GM18867 (cell line): ENCODE measurements around the gene TM2D1.
"Not testable (repeated sequence)": the region's sequence is repeated elsewhere in the genome, so short reads cannot be mapped to it uniquely, and the experiment has no call there.

ENCODE experiments used
- ATAC-seq: cut with Tn5 transposase; IDR thresholded peaks from one replicate; pipeline ENCODE4 v1.9.1; 2021; ENCODE audit warnings: mild to moderate bottlenecking, moderate library complexity; ENCODE audit not compliant: unreplicated experiment

The TM2D1 gene

DNA sequence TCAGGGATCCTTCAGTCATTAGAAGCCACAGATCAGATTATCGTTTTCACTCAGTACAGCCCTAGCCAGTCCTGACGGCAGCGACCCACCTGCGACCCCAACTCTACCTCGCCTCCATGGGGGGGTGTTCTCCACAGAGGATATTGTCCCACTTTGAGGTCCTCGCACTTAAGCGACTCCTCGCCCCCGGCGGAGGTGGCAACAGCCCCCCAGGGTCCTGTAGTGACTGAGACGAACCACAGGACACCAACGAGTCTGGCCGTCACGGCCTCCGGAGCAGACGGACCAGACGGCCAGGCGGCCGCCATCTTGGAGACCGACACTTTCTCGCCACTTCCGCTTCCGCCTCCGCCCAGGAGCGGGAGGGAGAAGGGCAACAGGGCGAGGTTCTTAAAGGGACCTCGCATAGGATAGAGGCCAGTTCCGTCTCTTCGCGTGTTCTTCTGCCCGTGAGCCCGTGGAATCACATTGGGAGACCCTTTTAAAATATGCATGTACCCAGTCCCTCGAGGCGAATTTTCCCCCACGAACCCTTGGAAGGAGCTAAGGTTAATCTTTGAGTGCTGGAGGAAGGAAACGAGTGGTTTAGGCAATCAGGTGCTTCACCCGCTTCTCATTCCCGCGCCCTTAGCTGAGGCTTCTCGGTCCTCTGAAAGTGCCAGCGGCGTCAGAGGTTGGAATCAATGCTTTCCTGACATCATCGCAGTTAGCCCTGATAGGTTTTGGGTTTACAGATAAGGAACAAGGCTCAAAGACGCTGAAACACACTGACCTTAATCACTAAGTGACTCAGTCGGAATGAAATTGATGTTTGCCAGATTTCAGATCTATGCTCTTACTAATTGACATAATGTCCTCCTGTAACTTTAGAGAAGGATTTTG, at the start of gene TM2D1:
Gene TM2D1, minus strand, starts transcription at position 329 of the 882 bp plus-strand sequence. Its CDS starts 21 bp downstream, at position 308.
- ATAC-seq: peak; percentile 99

GRCh38 chr1:61770131-61770530, 45.2 kb upstream of the TM2D1 start:
- ATAC-seq: no peak

GRCh38 chr1:61757950-61758349, 33.0 kb upstream of the TM2D1 start:
- no peak for ATAC-seq

DNA sequence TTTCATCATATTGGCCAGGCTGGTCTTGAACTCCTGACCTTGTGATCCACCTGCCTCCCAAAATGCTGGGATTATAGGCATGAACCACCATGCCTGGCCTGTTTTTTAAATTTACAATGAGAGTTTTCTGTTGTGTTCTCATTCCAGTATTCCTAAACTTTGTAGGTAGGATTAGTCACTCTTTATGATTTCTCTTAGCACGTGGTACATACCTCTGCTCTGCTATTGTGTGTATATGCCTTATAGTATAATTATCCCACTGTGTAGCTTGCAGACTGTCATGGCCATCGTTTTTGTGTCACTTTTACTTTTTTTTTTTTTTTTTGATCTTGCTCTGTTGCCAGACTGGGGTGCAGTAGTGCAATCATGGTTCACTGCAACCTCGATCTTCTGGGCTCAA, 31.8 kb upstream of the TM2D1 start:
- ATAC-seq: no peak

DNA sequence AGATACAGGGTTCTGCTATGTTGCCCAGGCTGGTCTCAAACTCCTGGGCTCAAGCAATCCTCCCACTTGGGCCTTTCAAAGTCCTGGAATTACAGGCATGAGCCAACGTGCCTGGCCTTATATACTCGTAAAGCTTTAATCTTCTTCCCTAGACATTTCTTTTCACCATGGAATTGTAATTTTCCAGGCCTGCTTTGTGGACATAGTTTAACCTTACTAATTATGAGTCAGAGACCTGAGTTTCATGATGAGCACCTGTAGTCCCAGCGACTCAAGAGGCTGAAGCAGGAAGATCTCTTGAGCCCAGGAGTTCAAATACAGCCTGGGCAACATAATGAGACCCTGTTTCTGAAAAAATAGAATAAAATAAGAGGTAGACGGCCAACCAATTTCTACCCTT, 29.6 kb upstream of the TM2D1 start:
- no peak for ATAC-seq

GRCh38 chr1:61753998-61754508, 29.1 kb upstream of the TM2D1 start:
- no peak for ATAC-seq

- ATAC-seq: no peak
Measured at GRCh38 chr1:61752921-61753389, 28.0 kb upstream of the TM2D1 start.

DNA sequence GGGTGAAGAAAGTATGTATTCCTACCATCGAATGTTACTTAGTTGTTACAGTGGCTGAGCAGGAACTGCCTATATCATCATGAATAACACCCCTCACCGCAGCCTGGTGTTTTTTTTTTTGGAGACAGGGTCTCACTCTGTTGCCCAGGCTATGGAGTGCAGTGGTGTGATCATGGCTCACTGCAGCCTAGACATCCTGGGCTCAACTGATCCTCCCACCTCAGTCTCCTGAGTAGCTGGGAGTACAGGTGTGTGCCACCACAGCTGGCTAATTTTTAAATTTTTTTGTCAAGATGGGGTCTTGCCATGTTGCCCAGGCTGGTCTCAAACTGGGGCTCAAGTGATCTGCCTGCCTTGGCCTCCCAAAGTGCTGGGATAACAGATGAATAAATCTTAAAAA, 24.6 kb upstream of the TM2D1 start:
- no peak for ATAC-seq

GRCh38 chr1:61748566-61748965, 23.6 kb upstream of the TM2D1 start:
- ATAC-seq: no peak

- no peak for ATAC-seq
Measured at GRCh38 chr1:61746813-61747212, 21.9 kb upstream of the TM2D1 start.

DNA sequence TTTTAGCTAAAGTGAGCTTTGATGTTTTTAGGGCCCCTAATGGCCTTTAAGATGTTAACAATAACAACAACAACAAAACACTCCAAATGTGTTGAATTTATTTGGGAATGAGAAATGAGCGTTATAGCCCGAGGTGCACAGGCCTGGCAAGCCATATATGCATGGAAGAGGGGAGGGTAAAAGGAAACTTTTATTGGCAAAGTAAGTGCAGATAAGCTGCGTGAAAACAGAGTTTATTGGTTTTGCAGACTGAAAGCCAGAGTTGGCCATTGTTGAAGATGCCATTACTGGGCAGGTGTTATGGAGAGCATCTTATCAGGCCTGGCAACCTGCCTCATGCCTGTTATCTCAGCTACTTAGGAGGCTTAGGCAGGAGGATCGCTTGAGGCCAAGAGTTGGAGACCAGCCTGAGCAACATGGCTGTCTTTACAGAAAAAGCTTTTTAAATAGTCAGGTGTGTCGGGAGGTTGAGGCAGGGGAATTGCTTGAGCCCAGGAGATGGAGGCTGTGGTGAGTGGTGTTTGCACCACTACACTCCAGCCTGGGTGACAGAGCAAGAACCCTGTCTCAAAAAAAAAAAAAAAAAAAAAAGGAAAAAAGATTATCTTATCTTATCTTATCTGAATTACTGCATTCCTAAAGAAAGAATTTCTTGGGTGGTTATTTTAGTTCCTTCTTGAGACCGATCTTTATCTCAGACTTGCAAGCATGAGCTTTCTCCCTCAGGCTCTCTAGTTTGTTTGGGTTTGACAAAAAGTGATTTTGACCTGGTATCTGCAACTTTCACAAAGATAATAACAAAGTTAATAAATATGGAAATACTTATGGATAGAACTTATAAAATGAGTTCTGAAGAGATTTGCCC, 19.0 kb upstream of the TM2D1 start:
- no peak for ATAC-seq

GRCh38 chr1:61743431-61743705, 18.4 kb upstream of the TM2D1 start:
- no peak for ATAC-seq

- peak; percentile 55 for ATAC-seq
Measured at GRCh38 chr1:61742620-61743430, 17.9 kb upstream of the TM2D1 start.

DNA sequence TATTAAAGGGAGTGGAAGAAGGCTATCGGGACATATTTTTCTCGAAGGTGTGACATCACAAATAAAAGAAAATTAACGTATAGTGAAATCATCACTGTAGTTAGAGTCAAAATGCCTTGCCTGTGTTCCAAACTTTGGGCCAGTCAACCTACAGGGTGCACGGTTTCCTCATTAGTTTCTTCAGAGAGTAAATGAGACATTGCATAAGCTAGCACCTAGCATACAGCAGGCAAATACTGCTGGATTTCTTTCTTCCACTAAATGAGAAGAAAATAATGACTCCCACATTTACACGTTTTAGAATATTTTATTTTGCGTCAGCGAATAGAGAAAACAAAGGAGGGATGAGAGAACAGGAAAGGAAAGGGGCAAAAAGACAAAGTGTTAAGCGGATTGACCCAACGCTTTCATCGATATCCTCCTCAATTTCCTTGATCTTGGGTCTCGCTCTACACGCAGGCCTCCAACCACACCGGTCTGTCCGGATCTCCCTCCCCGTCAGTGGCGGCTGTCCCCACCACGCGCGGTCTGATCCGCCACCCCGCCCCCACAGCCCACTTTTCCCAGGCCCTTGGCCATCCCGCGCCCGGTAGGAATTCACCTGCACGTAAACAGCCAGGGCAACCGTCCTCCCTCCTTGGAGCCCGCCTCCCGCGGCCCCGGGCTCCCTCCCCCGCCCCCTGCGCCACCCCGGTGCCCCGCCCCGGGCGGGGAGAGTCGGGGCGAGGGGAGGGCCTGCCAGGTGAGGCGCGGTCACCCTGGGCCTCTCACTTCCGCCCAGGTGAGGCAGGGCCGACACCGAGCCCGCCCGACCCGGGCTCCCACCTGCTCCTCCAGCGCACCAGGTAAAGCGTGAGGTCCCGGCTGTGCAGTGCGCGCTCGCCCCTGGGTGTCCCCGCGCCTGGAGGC, 17.0 kb upstream of the TM2D1 start, which contains the start of gene PATJ:
Gene PATJ, plus strand, starts transcription at position 770 of the 909 bp plus-strand sequence. CDS start 20,413 bp downstream, outside the sequence.
- ATAC-seq: peak; percentile 84

DNA sequence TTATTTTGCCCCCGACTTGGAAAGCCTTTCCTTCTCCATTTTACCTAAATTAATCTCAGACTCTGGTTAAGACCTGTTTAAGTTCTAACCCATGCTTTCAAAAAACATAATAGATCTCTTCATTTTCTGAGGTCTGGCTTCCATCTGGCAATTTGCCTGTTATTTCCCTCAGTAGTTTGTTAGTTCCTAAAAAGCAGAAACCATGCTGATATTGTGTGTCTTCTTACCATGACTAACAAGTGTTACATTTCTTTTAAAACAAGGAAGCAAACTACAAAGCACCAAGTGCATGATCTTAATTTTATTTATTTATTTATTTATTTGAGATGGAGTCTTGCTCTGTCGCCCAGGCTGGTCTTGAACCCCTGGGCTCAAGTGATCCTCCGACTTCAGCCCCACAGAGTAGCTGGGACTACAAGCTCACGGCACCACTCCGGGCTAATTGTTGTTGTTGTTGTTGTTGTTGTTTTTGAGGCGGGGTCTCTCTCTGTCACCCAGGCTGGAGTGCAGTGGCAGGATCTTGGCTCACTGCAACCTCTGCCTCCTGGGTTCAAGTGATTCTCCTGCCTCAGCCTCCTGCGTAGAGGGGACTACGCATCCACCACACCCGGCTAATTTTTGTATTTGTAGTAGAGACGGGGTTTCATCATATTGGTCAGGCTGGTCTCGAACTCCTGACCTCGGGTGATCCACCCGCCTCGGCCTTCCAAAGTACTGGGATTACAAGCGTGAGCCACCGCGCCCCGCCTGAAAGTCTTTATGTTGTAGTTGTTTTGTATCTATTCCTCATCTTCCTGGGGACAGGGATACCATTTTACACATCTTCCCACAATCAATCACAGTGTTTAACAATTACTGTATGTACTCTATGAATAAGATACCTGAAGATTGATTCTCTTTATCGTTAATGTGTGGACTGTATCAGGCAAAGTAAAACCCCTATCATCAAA, 16.1 kb upstream of the TM2D1 start:
- ATAC-seq: no peak

GRCh38 chr1:61732726-61733125, 7.8 kb upstream of the TM2D1 start:
- no peak for ATAC-seq

DNA sequence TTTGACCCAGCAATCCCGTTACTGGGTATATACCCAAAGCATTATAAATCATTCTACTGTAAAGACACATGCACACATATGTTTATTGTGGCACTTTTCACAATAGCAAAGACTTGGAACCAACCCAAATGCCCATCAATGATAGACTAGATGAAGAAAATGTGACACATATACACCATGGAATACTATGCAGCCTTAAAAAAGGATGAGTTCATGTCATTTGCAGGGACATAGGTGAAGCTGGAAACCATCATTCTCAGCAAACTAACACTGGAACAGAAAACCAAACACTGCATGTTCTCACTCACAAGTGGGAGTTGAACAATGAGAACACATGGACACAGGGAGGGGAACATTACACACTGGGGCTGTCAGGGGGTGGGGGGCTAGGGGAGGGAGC, 5.7 kb upstream of the TM2D1 start:
- not testable (repeated sequence) for ATAC-seq

- ATAC-seq: no peak
Measured at GRCh38 chr1:61727544-61727943, 2.6 kb upstream of the TM2D1 start.

- ATAC-seq: no peak
Measured at GRCh38 chr1:61724506-61724812, 482 bp downstream of the TM2D1 start.
